GM19468 (cell line): ENCODE results near the gene DOCK6.
"Not testable (repeated sequence)": the region's sequence is repeated elsewhere in the genome, so short reads cannot be mapped to it uniquely, and the experiment has no call there.

Experiments used
- ATAC-seq: cut with Tn5 transposase; IDR thresholded peaks from one replicate; pipeline ENCODE4 v1.9.1; 2021; ENCODE audit warnings: mild to moderate bottlenecking, moderate library complexity, moderate number of reproducible peaks; ENCODE audit not compliant: unreplicated experiment; ENCODE audit errors: extremely low read depth

DOCK6 gene

GRCh38 chr19:11180346-11180745, 82.0 kb downstream of the DOCK6 start:
- ATAC-seq = no peak

- ATAC-seq = no peak
Measured at GRCh38 chr19:11179716-11180297, 82.5 kb downstream of the DOCK6 start.

- not testable (repeated sequence) for ATAC-seq
Measured at GRCh38 chr19:11179145-11179465, 83.2 kb downstream of the DOCK6 start.

GRCh38 chr19:11177592-11177991, 84.7 kb downstream of the DOCK6 start:
- ATAC-seq = no peak

GRCh38 chr19:11176466-11177193, 85.7 kb downstream of the DOCK6 start:
- ATAC-seq = no peak

- no peak for ATAC-seq
Measured at GRCh38 chr19:11175920-11176319, 86.4 kb downstream of the DOCK6 start.

- ATAC-seq = no peak
Measured at GRCh38 chr19:11174336-11174735, 88.0 kb downstream of the DOCK6 start.

GRCh38 chr19:11173516-11174155, 88.7 kb downstream of the DOCK6 start:
- no peak for ATAC-seq

GRCh38 chr19:11172576-11172975, 89.7 kb downstream of the DOCK6 start:
- ATAC-seq = no peak

GRCh38 chr19:11171144-11171543, 91.2 kb downstream of the DOCK6 start:
- ATAC-seq = no peak

GRCh38 chr19:11169896-11170678, 92.2 kb downstream of the DOCK6 start:
- no peak for ATAC-seq

GRCh38 chr19:11168568-11168967, 93.8 kb downstream of the DOCK6 start:
- no peak for ATAC-seq

- ATAC-seq = no peak
Measured at GRCh38 chr19:11166281-11167142, 95.8 kb downstream of the DOCK6 start.

GRCh38 chr19:11165486-11166030, 96.8 kb downstream of the DOCK6 start:
- no peak for ATAC-seq

GRCh38 chr19:11164879-11165406, 97.4 kb downstream of the DOCK6 start:
- ATAC-seq = no peak

GRCh38 chr19:11164296-11164695, 98.0 kb downstream of the DOCK6 start:
- ATAC-seq = no peak

GRCh38 chr19:11160440-11160768, 101.9 kb downstream of the DOCK6 start:
- not testable (repeated sequence) for ATAC-seq

GRCh38 chr19:11159598-11160439, 102.5 kb downstream of the DOCK6 start:
- no peak for ATAC-seq
